Psoas muscle (tissue), 8 donors: ENCODE measurements around the gene S100A6. TPM values are rescaled to one million over a fixed set of nuclear protein-coding genes. Genes with fewer than 3 reads are reported as not detected.

Source experiments
- ATAC-seq, 4 donors: fragments of 200-7000 bp; cut with Tn5 transposase; one replicate each; pipeline ENCODE4 v1.9.1; 2020; ENCODE audit warnings: moderate library complexity in 3 of 4, mild to moderate bottlenecking in 2 of 4
- DNase-seq, 2 donors: peaks; one replicate each; pipeline ENCODE4 v3.0.0-alpha.2; 2020
- H3K27ac ChIP-seq: fragments of 200-600 bp; one replicate; pipeline ENCODE4 v1.8.0; 2022
- H3K27me3 ChIP-seq, 3 donors: fragments of 200-600 bp in 1 of 3; one replicate each; pipeline versions ENCODE4 v1.6.1 to v1.8.0; 2013 to 2022; ENCODE audit warnings: low read length in 2 of 3, mild to moderate bottlenecking in 2 of 3, moderate library complexity in 1 of 3; ENCODE audit not compliant: insufficient read depth in 3 of 3
- H3K36me3 ChIP-seq, 2 donors: fragments of 200-600 bp in 1 of 2; one replicate each; pipeline versions ENCODE4 v1.6.1 to v1.8.0; 2013 to 2022; ENCODE audit warnings: low read depth in 1 of 2, mild to moderate bottlenecking in 1 of 2, moderate library complexity in 1 of 2; ENCODE audit not compliant: insufficient read depth in 1 of 2
- H3K4me1 ChIP-seq: fragments of 200-600 bp; one replicate; pipeline ENCODE4 v1.8.0; 2022
- H3K4me3 ChIP-seq: fragments of 200-600 bp; one replicate; pipeline ENCODE4 v1.8.0; 2022; ENCODE audit warnings: mild to moderate bottlenecking
- H3K9me3 ChIP-seq: fragments of 200-600 bp; one replicate; pipeline ENCODE4 v1.8.0; 2022
- WGBS, 3 donors: extraction: QIAGEN DNeasy Blood & Tissue Kit; methylation state at CpG; one replicate each; pipeline versions ENCODE4 v1.1.6 to v1.1.7; 2013; 5-methylcytosine and 5-hydroxymethylcytosine counted together
- intact Hi-C, 2 donors: fragments of 100-400 bp; cut with DNase I; formaldehyde crosslinking; loops; one replicate each; pipeline versions ENCODE4 v1.11.0 to v1.14.2; 2022
- polyA plus RNA-seq, 3 donors: library from polyadenylated mRNA; stranded (reverse); fragments of 200-250 nt; gene quantifications; one replicate each; pipeline ENCODE4 v1.2.3, GENCODE V29; 2013
- total RNA-seq, 4 donors: library from RNA; stranded (reverse); fragmentation: NEBNext Ultra II Directional in 2 of 4; extraction: Animal tissue kit (Norgen Biotek cat#: 25700) in 2 of 4; gene quantifications; one replicate each; pipeline versions ENCODE4 v1.2.1 to v1.2.4, GENCODE V29; 2021 to 2023
- TF ChIP-seq, protein P1 (sequence below): fragments of 200-600 bp; IDR thresholded peaks from one replicate; pipeline ENCODE4 v1.8.0; 2022; ENCODE audit warnings: antibody characterized with exemption
- donor health status: healthy with polysubstance abuse.
- donor health status: DM: no; HTN: no; CAD: no; lungs with moderate emphysema.
- donor health status: Bipolar disorder and iron deficiency.
- donor health status: healthy.
- donor health status: DM: yes; HTN: yes; CAD: no.
- donor health status: DM: no; HTN: no; CAD: no.
- donor health status: DM: no; HTN: no; CAD: no.
- donor health status: DM: yes; HTN: yes; CAD: no.

Gene S100A6
- total and polyA plus RNA-seq, 7 donors = 78.5 to 506 (median 295) TPM

DNA sequence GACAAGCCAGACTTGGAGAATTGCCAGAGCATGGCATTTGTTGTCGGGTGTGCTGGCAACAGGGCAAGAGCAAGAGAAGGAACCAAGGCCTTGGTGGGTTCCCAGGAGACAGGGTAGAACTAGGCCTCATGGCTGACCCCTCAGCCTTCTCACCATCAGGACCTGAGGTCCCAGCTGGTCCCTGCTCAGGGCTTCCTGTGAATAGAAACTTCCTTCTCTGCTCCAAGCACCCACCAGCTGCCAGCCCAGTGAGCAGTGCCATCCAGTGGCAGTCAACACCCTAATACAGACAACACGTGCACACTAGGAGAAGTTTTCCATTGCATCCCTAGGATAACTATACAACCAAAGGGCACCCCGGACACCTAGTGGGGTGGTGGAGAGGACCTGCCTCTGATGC is 22.8 kb downstream of the S100A6 start:
- intact Hi-C loops = loop anchor here (5.0 to 10.0 kb wide), 2 partner anchors 104 to 232 kb away; partner anchors contain the start of gene S100A14 (in 2 of the 2)
- Histone ChIP-seq H3K36me3 (no peaks in the 10 kb centered on the region), H3K4me1 (peaks cover 4% of the 10 kb centered on the region), H3K27me3 (no peaks in the 10 kb centered on the region), H3K9me3 (no peaks in the 10 kb centered on the region), H3K27ac (no peak overlapping the region), H3K4me3 (no peak overlapping the region)
- 43 to 47% (median 44%) methylated on average over 3 of the region's 3 CpGs for WGBS, 3 donors
- peak in 1 of 4 donors; percentile 11 for ATAC-seq
- no peak for DNase-seq
- TF ChIP-seq, protein P1, sequence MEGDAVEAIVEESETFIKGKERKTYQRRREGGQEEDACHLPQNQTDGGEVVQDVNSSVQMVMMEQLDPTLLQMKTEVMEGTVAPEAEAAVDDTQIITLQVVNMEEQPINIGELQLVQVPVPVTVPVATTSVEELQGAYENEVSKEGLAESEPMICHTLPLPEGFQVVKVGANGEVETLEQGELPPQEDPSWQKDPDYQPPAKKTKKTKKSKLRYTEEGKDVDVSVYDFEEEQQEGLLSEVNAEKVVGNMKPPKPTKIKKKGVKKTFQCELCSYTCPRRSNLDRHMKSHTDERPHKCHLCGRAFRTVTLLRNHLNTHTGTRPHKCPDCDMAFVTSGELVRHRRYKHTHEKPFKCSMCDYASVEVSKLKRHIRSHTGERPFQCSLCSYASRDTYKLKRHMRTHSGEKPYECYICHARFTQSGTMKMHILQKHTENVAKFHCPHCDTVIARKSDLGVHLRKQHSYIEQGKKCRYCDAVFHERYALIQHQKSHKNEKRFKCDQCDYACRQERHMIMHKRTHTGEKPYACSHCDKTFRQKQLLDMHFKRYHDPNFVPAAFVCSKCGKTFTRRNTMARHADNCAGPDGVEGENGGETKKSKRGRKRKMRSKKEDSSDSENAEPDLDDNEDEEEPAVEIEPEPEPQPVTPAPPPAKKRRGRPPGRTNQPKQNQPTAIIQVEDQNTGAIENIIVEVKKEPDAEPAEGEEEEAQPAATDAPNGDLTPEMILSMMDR = no peak

DNA sequence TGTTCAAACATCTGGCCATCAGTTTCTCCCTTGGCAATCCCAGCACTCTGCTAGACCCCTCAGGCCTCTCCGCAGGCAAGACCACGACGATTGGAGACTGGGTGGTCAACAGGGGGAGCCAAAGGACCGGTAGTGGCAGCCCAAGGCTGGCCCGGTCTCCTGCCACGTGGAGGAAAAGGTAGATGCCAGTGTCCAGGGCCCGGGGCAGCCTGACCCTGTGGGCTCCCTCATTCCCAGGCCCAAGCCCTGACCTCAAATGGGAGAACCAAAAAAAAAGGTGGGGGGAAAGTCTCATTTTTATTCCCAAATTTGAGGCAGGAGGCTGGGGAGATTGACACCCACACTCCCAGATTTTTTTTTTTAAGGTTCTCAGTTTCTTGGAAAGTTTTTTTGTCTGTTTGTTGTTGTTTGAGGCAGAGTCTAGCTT is 24.8 kb downstream of the S100A6 start:
- H3K36me3 ChIP-seq = no peaks in the 10 kb centered on the region
- intact Hi-C loops = loop anchor here (1.0 to 10.0 kb wide), 4 partner anchors 56 to 234 kb away; partner anchors contain the start of gene S100A14 (in 2 of the 2)
- TF ChIP-seq, protein P1 = peak; percentile 92
- no peaks in the 10 kb centered on the region for H3K9me3 ChIP-seq
- no peak overlapping the region for H3K27ac ChIP-seq
- DNase-seq (peak; percentile 82 to 89), ATAC-seq (peak; percentile 82 to 88 (median 85))
- H3K4me1 ChIP-seq = peaks cover 14% of the 10 kb centered on the region
- WGBS, 3 donors = 0 to 1% (median 1%) methylated on average over 7 of the region's 7 CpGs
- no peaks in the 10 kb centered on the region for H3K27me3 ChIP-seq
- H3K4me3 ChIP-seq = no peak overlapping the region

DNA sequence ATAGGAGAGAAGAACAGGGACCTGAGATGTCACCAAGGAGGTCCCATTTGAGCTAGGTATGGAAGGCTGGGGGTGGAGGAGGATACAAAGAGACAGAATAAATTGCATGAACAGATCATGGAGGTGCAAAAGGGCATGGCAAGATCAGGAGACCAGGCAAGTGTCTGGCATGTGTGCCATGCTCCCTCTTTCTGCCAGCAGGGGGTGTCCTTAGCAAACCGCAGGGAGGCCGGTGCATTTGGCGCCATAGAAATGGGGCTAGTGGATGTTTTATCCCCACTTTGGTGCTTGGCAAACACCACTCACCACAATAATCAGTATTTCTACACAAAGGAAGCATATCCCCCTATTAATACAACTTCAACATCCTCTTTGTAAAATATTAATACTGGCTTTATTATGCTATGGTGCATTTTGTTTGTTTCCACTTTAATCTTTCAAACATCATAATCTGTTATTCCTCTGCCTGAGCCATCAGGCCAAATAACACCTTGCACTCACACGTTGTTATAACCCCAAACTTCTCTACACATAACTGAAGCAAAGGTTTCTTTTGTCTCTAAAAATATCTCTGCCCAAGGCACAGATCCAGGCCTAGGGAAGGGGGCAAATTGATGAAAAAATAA is 25.9 kb downstream of the S100A6 start:
- no peaks in the 10 kb centered on the region for H3K27me3 ChIP-seq
- WGBS, 3 donors = 66 to 76% (median 71%) methylated on average over 4 of the region's 4 CpGs
- H3K4me3 ChIP-seq = no peak overlapping the region
- TF ChIP-seq, protein P1 = peak; percentile 49
- H3K4me1 ChIP-seq = peaks cover 14% of the 10 kb centered on the region
- no peaks in the 10 kb centered on the region for H3K9me3 ChIP-seq
- DNase-seq (peak in 1 of 2 donors; percentile 63), ATAC-seq (peak in 1 of 4 donors; percentile 33)
- no peak overlapping the region for H3K27ac ChIP-seq
- no peaks in the 10 kb centered on the region for H3K36me3 ChIP-seq
- intact Hi-C loops = loop anchor here (2.0 to 10.0 kb wide), 5 partner anchors 57 to 927 kb away; partner anchors contain the start of gene S100A14 (in 2 of the 2)

DNA sequence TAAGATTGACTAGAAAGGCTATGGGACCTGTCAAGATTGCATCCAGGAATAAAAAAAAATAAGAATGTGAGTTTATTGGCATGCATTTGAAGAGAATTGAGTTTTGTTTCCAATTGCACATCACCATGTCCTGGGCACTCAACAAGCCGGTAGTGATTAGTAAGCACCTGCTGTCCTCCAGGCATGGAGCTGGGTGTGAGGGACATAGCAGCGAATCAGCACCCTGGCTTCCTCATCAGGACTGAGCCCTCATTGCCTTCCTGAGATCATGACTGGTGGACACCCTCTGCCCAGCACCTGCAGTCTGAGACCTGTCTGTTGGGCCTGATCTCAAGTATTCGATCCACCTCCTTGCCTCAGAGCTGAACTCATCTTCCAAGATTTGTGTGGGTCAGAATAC is 26.8 kb downstream of the S100A6 start:
- TF ChIP-seq, protein P1 = no peak
- WGBS, 3 donors = 88 to 89% (median 88%) methylated on average over 3 of the region's 3 CpGs
- ATAC-seq = no peak
- DNase-seq = no peak
- Histone ChIP-seq H3K9me3 (no peaks in the 10 kb centered on the region), H3K27ac (no peak overlapping the region), H3K4me3 (no peak overlapping the region), H3K27me3 (no peaks in the 10 kb centered on the region), H3K4me1 (peaks cover 14% of the 10 kb centered on the region), H3K36me3 (no peaks in the 10 kb centered on the region)
- intact Hi-C loops = loop anchor here in 1 of 2 donors (5.0 kb wide), 2 partner anchors 238 to 928 kb away; no protein-coding TSS in a partner anchor
